Hematopoietic multipotent progenitor cell treated with erythropoietin and hydrocortisone succinate and interleukin-3 and kit ligand, for 8 days (in vitro differentiated cells): ENCODE data around the gene AKR1B15.
"Not testable (repeated sequence)": the region's sequence is repeated elsewhere in the genome, so short reads cannot be mapped to it uniquely, and the experiment has no call there.

Experiments used
- DNase-seq: peaks from one replicate; pipeline ENCODE4 v3.0.0-alpha.2; 2015

The AKR1B15 gene

DNA sequence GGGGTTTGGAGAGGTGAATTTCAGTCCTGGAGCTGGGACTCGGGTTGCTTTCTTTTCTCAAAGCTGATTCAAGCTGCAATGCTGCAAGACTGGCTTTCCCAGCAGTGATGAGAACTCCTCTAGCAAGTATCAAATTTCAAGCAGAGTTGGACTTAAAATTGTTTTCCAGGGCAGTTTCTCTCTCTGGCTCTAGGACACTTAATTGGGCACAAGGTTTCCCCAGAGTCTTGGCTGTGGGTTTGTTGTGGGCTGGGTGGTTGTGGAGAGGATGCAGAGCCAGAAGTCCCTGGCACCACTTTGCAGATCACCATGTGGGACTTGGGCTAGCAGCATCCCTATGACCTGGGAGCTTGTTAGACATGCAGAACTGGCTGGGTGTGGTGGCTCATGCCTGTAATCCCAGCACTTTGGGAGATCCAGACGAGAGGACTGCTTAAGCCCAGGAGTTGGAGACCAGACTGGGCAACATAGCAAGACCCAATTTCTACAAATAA lies 16.8 kb downstream of the AKR1B15 start:
- DNase-seq = no peak

GRCh38 chr7:134567368-134567767 lies 18.5 kb downstream of the AKR1B15 start:
- no peak for DNase-seq

DNA sequence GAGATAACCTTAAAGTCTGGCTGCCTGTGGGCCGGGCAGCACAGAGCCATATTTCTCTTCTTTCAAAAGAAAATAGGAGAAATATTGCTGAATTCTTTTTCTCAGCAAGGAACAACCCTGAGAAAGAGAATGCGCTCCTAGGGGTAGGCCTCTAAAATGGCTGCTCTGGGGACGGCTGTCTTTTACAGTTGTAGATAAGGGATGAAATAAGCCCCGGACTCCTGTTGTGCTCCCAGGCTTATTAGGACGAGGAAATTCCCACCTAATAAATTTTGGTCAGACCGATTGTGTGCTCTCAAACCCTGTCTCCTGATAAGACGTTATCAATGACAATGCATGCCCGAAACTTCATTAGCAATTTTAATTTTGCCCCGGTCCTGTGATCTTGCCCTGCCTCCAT lies 21.1 kb downstream of the AKR1B15 start:
- not testable (repeated sequence) for DNase-seq

GRCh38 chr7:134571101-134571500 lies 22.2 kb downstream of the AKR1B15 start:
- DNase-seq = no peak

GRCh38 chr7:134571746-134572461 lies 23.0 kb downstream of the AKR1B15 start:
- DNase-seq = no peak

DNA sequence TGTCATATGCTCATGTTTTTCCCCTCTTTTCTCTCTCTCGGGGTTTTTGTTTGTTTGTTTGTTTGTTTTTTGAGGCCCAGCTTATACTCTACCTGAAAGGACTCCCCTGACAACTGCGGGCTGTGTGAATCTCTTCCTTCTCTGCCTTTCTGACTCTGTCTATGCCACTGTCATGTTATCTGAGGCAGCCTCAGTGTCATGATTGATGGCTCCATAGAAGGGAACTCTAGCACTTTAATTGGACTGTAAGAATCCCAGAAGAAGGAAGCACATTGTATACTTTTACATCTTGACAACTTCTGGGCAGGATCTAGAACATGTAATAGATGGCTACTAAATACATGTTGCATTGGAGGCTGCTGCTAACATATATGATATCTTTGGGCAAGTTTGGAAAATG lies 25.4 kb downstream of the AKR1B15 start:
- DNase-seq = no peak

GRCh38 chr7:134584290-134584689 lies 35.4 kb downstream of the AKR1B15 start:
- DNase-seq = no peak

GRCh38 chr7:134585897-134586296 lies 37.0 kb downstream of the AKR1B15 start:
- no peak for DNase-seq

GRCh38 chr7:134587750-134588149 lies 38.8 kb downstream of the AKR1B15 start:
- DNase-seq = no peak

- DNase-seq = no peak
These were observed 40.6 kb downstream of the AKR1B15 start for GRCh38 chr7:134589491-134589941.

DNA sequence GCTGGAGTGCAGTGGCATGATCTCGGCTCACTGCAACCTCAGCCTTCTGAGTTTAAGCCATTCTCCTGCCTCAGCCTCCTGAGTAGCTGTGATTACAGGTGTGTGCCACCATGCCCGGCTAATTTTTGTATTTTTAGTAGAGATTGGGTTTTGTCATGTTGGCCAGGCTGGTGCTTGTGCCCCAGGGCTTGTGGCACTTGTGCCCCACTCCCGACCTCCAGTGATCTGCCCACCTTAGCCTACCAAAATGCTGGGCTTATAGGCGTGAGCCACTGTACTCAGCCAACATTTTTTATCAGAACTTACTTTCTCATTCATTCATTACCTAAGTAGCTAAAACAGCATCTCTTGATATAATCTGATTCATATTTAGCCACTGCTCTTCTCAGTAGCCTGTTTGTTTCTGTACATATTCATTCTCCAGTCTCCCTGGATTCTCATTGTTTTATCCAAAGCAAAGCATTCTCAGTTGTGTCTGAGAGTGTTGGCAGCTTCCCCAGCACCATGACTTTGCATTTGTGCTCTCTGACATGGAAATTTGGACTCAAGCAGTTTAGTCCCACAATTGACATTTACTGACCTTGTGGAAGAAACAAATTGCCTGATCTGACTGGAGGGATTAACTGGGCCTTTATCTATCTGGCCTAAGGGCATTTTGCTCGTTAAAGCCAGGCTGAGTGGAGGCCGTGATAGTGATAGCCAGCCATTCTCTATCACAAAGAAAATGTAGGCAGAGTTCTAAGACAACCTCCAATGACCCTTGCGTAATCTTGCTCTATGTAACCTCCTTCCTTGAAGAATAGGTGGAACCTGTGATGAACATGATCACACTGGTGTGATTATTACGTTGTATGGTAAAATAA lies 44.9 kb downstream of the AKR1B15 start:
- DNase-seq = peak; percentile 93

- no peak for DNase-seq
These were observed 46.0 kb downstream of the AKR1B15 start for GRCh38 chr7:134594877-134595276.

DNA sequence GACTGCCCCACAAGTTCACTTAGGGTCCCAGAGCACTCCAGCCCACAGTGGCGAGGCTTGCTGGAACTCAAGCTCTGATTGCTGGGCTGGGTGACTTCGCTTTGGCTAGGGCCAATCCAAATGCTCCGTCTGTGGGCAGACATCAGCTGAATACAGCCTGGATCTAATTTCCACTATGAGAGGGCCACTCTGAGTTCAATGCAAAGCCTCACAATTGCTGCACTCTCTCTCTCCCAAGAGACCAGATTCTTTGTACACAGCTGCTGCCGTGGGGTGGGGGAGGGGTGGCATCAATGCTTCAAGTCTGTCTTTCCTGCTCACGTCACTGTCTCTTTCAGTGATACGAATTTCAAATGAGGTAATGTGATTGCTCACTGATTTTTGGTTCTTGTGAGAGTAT lies 50.5 kb downstream of the AKR1B15 start:
- DNase-seq = no peak

GRCh38 chr7:134601459-134601858 lies 52.5 kb downstream of the AKR1B15 start:
- DNase-seq = no peak

GRCh38 chr7:134602881-134603451 lies 54.1 kb downstream of the AKR1B15 start:
- DNase-seq = no peak

- peak; percentile 68 for DNase-seq
These were observed 57.3 kb downstream of the AKR1B15 start for GRCh38 chr7:134605978-134606923.

- DNase-seq = no peak
These were observed 62.8 kb downstream of the AKR1B15 start for GRCh38 chr7:134611611-134612151.

GRCh38 chr7:134612197-134612596 lies 63.3 kb downstream of the AKR1B15 start:
- DNase-seq = peak; percentile 10

DNA sequence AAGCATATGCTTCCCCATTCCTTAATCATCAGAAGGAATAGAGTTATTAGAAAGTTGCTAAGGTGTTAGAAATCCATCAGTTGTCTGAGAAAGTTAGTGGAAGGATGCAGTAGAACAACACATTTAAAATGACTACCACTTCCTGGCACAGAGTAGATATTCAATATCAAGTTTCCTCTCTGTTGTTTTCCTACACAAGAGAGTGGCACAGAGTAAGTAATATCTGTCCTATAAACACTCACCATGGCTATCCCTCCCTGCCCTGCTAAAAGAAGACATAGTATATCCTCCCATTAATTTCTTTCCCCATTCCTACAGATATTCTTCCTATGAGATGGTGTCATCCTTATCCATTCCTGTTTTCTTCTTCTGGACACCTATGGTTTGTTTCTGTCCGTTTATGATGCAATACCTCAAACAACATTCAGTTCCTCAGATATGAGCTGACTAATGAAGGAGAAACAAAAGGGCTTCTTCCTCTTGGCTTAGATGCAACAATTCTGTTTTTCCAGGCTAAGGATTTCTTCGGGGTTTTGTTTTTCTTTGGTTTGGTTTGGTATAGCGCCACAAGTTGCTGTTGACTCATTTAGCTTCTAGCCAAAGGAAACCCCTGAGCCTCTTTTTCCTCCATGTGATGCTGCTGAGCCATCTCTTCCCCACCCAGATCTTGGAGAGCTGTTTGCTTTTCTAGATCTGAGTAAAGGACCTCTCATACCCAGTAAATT lies 64.9 kb downstream of the AKR1B15 start:
- no peak for DNase-seq

GRCh38 chr7:134616611-134617010 lies 67.7 kb downstream of the AKR1B15 start:
- DNase-seq = no peak

DNA sequence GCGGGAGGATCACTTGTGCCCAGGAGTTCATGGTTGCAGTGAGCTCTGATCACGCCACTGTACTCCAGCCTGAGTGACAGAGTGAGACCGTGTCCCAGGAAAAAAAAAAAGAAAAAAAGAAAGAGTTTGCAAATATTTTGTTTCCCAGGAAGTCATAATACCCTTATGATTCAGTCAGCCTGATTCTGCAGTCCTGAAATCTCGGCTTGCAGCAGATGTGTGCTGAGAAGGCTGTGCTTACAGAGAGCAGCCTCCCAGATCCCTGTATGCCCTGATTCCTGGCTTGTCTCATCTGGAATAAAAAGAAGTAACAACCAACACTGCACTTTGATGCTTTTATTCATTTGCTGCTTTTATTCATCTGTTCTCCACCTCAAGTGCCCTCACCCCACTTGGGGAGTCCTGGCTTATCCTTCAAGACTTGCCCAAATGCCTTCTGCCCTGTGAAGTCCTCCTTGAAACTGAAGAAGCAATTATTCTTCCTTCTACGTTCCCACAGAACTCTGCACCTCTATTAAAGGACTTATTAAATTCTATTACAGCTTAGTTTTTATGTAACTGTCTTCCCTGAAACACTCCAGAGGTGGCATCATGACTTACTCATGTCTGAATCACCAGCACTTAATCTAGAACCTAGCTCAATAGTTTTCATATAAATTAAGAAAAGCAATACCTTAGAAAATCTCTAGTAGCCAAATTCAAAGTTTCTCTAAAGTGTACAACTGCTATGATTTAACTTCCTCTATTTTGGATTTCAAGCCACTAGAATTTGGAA lies 70.0 kb downstream of the AKR1B15 start:
- no peak for DNase-seq
